ENCODE data around the gene CFAP410. TPM values are rescaled to one million over a fixed set of nuclear protein-coding genes. Genes with fewer than 3 reads are reported as not detected.

The CFAP410 gene
- total and polyA plus RNA-seq, 2 of the 13 experiments (the other 11 are each of a cell fraction or from before 2014, with no cell fraction given), result 8.0 to 20.1 TPM

DNA sequence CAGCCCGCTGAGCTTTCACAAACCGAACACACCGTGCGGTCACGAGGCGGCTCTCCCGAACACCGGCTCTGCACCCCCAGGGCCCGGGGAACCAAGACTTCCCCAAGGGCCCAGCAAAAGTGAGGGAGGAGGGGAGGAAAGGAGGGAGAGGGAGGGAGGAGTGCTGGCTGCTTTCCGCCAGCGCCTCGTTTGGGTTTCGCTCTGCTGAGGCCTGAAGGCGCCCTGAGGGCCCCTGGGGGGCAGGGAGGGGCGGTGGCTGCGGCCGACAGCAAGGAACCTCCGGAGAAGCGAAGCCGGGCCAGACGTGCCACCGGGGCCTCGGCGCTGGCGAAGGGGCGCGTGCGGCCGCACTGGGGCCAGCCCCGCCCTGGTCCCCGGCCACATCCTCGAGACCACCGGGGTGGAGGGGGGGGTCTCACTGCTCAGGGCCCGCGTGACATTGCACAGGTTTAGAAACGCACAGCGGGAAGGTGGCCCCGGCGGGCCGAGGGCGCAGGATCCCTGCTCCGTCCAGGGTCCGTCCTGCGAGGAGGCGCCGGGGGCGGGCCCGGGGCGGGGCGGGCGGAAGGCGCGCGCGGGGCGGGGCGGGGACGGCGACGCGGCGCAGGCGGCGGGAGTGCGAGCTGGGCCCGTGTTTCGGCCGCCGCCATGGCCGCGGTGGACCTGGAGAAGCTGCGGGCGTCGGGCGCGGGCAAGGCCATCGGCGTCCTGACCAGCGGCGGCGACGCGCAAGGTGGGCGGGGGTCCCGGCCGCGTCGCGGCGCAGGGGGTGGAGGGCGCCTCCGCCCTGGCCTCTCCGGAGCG lies 39.5 kb downstream of the CFAP410 start, which contains the start of gene PFKL (continued):
- TF ChIP-seq ETV5 (CRISPR knock-in tag; IDR thresholded peaks at IDR 0.05; ENCODE audit: borderline replicate concordance), result 0 out of 2 replicates have a peak, but pooled peaks have one; percentile 25
- peak; percentile 15; the same call in 1 of the 2 replicates for TF ChIP-seq FOXA3 (CRISPR knock-in tag; IDR thresholded peaks at IDR 0.05)
- peak; percentile 55; the same call in 1 of the 2 replicates for TF ChIP-seq ZFP90 (CRISPR knock-in tag; IDR thresholded peaks at IDR 0.05; ENCODE audit: borderline replicate concordance)
- no peak for TF ChIP-seq ZBTB20 (CRISPR knock-in tag; IDR thresholded peaks at IDR 0.05; ENCODE audit: borderline replicate concordance, low read depth)
- no peak for TF ChIP-seq ZBTB1 (CRISPR knock-in tag; IDR thresholded peaks at IDR 0.05; ENCODE audit: borderline replicate concordance)
- TF ChIP-seq ZNF121 (CRISPR knock-in tag; IDR thresholded peaks at IDR 0.05), result peak; percentile 65; the same call in 1 of the 2 replicates
- TF ChIP-seq, protein P1, sequence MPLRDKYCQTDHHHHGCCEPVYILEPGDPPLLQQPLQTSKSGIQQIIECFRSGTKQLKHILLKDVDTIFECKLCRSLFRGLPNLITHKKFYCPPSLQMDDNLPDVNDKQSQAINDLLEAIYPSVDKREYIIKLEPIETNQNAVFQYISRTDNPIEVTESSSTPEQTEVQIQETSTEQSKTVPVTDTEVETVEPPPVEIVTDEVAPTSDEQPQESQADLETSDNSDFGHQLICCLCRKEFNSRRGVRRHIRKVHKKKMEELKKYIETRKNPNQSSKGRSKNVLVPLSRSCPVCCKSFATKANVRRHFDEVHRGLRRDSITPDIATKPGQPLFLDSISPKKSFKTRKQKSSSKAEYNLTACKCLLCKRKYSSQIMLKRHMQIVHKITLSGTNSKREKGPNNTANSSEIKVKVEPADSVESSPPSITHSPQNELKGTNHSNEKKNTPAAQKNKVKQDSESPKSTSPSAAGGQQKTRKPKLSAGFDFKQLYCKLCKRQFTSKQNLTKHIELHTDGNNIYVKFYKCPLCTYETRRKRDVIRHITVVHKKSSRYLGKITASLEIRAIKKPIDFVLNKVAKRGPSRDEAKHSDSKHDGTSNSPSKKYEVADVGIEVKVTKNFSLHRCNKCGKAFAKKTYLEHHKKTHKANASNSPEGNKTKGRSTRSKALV (CRISPR knock-in tag; IDR thresholded peaks at IDR 0.05), result peak; percentile 60; the same call in 1 of the 2 replicates
- TF ChIP-seq, protein P2, sequence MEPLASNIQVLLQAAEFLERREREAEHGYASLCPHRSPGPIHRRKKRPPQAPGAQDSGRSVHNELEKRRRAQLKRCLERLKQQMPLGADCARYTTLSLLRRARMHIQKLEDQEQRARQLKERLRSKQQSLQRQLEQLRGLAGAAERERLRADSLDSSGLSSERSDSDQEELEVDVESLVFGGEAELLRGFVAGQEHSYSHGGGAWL (CRISPR knock-in tag; IDR thresholded peaks at IDR 0.05), result peak; percentile 57
- TF ChIP-seq HDAC2 (CRISPR knock-in tag; IDR thresholded peaks at IDR 0.05), result peak; percentile 32
- peak; percentile 92 for TF ChIP-seq ZNF563 (CRISPR knock-in tag; IDR thresholded peaks at IDR 0.05)
- peak; percentile 67 for TF ChIP-seq ZNF451 (CRISPR knock-in tag; IDR thresholded peaks at IDR 0.05)
- peak; percentile 19; the same call in 1 of the 2 replicates for TF ChIP-seq SIN3A (IDR thresholded peaks at IDR 0.05; ENCODE audit: borderline replicate concordance, low read depth, low read length)
- no peak for TF ChIP-seq SIX4 (CRISPR knock-in tag; IDR thresholded peaks at IDR 0.05)
- TF ChIP-seq, protein P3, sequence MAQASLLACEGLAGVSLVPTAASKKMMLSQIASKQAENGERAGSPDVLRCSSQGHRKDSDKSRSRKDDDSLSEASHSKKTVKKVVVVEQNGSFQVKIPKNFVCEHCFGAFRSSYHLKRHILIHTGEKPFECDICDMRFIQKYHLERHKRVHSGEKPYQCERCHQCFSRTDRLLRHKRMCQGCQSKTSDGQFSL (CRISPR knock-in tag; IDR thresholded peaks at IDR 0.05), result peak; percentile 39; the same call in 1 of the 2 replicates
- TF ChIP-seq SALL1 (CRISPR knock-in tag; IDR thresholded peaks at IDR 0.05), result peak; percentile 24; the same call in 1 of the 2 replicates
- TF ChIP-seq, protein P4, sequence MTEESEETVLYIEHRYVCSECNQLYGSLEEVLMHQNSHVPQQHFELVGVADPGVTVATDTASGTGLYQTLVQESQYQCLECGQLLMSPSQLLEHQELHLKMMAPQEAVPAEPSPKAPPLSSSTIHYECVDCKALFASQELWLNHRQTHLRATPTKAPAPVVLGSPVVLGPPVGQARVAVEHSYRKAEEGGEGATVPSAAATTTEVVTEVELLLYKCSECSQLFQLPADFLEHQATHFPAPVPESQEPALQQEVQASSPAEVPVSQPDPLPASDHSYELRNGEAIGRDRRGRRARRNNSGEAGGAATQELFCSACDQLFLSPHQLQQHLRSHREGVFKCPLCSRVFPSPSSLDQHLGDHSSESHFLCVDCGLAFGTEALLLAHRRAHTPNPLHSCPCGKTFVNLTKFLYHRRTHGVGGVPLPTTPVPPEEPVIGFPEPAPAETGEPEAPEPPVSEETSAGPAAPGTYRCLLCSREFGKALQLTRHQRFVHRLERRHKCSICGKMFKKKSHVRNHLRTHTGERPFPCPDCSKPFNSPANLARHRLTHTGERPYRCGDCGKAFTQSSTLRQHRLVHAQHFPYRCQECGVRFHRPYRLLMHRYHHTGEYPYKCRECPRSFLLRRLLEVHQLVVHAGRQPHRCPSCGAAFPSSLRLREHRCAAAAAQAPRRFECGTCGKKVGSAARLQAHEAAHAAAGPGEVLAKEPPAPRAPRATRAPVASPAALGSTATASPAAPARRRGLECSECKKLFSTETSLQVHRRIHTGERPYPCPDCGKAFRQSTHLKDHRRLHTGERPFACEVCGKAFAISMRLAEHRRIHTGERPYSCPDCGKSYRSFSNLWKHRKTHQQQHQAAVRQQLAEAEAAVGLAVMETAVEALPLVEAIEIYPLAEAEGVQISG (CRISPR knock-in tag; IDR thresholded peaks at IDR 0.05), result peak; percentile 43
- peak; percentile 58 for TF ChIP-seq HNRNPK (IDR thresholded peaks at IDR 0.05; ENCODE audit: low read depth, low read length, poor library complexity, severe bottlenecking)
- TF ChIP-seq, protein P5, sequence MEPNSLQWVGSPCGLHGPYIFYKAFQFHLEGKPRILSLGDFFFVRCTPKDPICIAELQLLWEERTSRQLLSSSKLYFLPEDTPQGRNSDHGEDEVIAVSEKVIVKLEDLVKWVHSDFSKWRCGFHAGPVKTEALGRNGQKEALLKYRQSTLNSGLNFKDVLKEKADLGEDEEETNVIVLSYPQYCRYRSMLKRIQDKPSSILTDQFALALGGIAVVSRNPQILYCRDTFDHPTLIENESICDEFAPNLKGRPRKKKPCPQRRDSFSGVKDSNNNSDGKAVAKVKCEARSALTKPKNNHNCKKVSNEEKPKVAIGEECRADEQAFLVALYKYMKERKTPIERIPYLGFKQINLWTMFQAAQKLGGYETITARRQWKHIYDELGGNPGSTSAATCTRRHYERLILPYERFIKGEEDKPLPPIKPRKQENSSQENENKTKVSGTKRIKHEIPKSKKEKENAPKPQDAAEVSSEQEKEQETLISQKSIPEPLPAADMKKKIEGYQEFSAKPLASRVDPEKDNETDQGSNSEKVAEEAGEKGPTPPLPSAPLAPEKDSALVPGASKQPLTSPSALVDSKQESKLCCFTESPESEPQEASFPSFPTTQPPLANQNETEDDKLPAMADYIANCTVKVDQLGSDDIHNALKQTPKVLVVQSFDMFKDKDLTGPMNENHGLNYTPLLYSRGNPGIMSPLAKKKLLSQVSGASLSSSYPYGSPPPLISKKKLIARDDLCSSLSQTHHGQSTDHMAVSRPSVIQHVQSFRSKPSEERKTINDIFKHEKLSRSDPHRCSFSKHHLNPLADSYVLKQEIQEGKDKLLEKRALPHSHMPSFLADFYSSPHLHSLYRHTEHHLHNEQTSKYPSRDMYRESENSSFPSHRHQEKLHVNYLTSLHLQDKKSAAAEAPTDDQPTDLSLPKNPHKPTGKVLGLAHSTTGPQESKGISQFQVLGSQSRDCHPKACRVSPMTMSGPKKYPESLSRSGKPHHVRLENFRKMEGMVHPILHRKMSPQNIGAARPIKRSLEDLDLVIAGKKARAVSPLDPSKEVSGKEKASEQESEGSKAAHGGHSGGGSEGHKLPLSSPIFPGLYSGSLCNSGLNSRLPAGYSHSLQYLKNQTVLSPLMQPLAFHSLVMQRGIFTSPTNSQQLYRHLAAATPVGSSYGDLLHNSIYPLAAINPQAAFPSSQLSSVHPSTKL (CRISPR knock-in tag; IDR thresholded peaks at IDR 0.05), result peak; percentile 54; the same call in 1 of the 2 replicates
